Right cardiac atrium (tissue), 5 donors: Measurements from ENCODE around the gene RGS9BP. TPM values are rescaled to one million over a fixed set of nuclear protein-coding genes. Genes with fewer than 3 reads are reported as not detected.

Experiments
- ATAC-seq, 2 donors: fragments of 200-7000 bp; cut with Tn5 transposase; one replicate each; pipeline versions ENCODE4 v1.8.0 to v1.9.1; 2020; ENCODE audit warnings: moderate library complexity in 2 of 2, mild to moderate bottlenecking in 1 of 2
- DNase-seq, 3 donors: peaks; one replicate each; pipeline ENCODE4 v3.0.0-alpha.2; 2020
- H3K27ac ChIP-seq: one replicate; pipeline ENCODE4 v1.5.1; 2013; ENCODE audit warnings: mild to moderate bottlenecking, low read length, control low read depth, moderate library complexity
- H3K27me3 ChIP-seq: one replicate; pipeline ENCODE4 v1.6.1; 2013; ENCODE audit not compliant: control insufficient read depth, insufficient read depth
- H3K4me1 ChIP-seq: one replicate; pipeline ENCODE4 v1.6.1; 2013; ENCODE audit warnings: low read length; ENCODE audit not compliant: control insufficient read depth, insufficient read depth
- H3K4me3 ChIP-seq: one replicate; pipeline ENCODE4 v1.5.1; 2013; ENCODE audit warnings: low read length, control low read depth
- H3K9me3 ChIP-seq: one replicate; pipeline ENCODE4 v1.6.1; 2013; ENCODE audit warnings: low read length; ENCODE audit not compliant: control insufficient read depth
- WGBS: extraction: QIAGEN DNeasy Blood & Tissue Kit; methylation state at CpG from one replicate; pipeline ENCODE4 v1.1.7; 2013; 5-methylcytosine and 5-hydroxymethylcytosine counted together
- intact Hi-C, 4 donors: fragments of 100-400 bp; cut with DNase I; formaldehyde crosslinking; loops; one replicate each; pipeline versions ENCODE4 v1.11.0 to v1.14.0; 2022 to 2023
- polyA plus RNA-seq: library from polyadenylated mRNA; stranded (reverse); fragments of 200-250 nt; gene quantifications from one replicate; pipeline ENCODE4 v1.2.3, GENCODE V29; 2013
- total RNA-seq, 4 donors: library from RNA; stranded (reverse); fragmentation: NEBNext Ultra II Directional; extraction: Animal tissue kit (Norgen Biotek cat#: 25700); gene quantifications; one replicate each; pipeline ENCODE4 v1.2.1, GENCODE V29; 2021
- donor health status: healthy with polysubstance abuse.
- donor health status: DM: no; HTN: yes; CAD: no.
- donor health status: DM: no; HTN: no; CAD: no.
- donor health status: DM: no; HTN: yes; CAD: no; lungs with severe emphysema.
- donor health status: DM: yes; HTN: yes; CAD: no.

RGS9BP gene
- total and polyA plus RNA-seq, 5 donors = 1.2 to 6.6 (median 2.8) TPM

- no peaks in the 10 kb centered on the region for H3K27me3 ChIP-seq
- H3K4me1 ChIP-seq = peaks cover 4% of the 10 kb centered on the region
- 73% methylated on average over 14 of the region's 14 CpGs for WGBS
Observed at GRCh38 chr19:32671883-32672593, 3.6 kb upstream of the RGS9BP start.

GRCh38 chr19:32672841-32673240 lies 2.8 kb upstream of the RGS9BP start:
- H3K9me3 ChIP-seq = no peaks in the 10 kb centered on the region
- peaks cover 4% of the 10 kb centered on the region for H3K4me1 ChIP-seq
- intact Hi-C loops = no loop called here
- DNase-seq (no peak), ATAC-seq (no peak)
- 81% methylated on average over 3 of the region's 3 CpGs for WGBS
- H3K4me3 ChIP-seq = no peak overlapping the region
- no peaks in the 10 kb centered on the region for H3K27me3 ChIP-seq
- H3K27ac ChIP-seq = no peak overlapping the region

More at GRCh38 chr19:32671883-32672593, 3.6 kb upstream of the RGS9BP start:
- no peak for ATAC-seq
- intact Hi-C loops = no loop called here
- Histone ChIP-seq H3K27ac (no peak overlapping the region), H3K9me3 (no peaks in the 10 kb centered on the region), H3K4me3 (no peak overlapping the region)
- DNase-seq = no peak

- Histone ChIP-seq H3K4me1 (peaks cover 4% of the 10 kb centered on the region), H3K4me3 (no peak overlapping the region), H3K9me3 (no peaks in the 10 kb centered on the region), H3K27me3 (no peaks in the 10 kb centered on the region), H3K27ac (no peak overlapping the region)
- intact Hi-C loops = no loop called here
- DNase-seq (no peak), ATAC-seq (no peak)
- WGBS = 88% methylated on average over 10 of the region's 10 CpGs
Observed at GRCh38 chr19:32673573-32673972, 2.1 kb upstream of the RGS9BP start.

- Histone ChIP-seq H3K4me1 (peaks cover 4% of the 10 kb centered on the region), H3K27ac (no peak overlapping the region), H3K27me3 (no peaks in the 10 kb centered on the region), H3K9me3 (no peaks in the 10 kb centered on the region), H3K4me3 (peak overlapping the region; percentile 76)
- intact Hi-C loops = no loop called here
- ATAC-seq (no peak), DNase-seq (peak in 1 of 3 donors; percentile 55)
- WGBS = 1% methylated on average over 67 of the region's 67 CpGs
Observed at GRCh38 chr19:32674153-32674930, 1.3 kb upstream of the RGS9BP start.

- under 1% methylated on average over 75 of the region's 75 CpGs for WGBS
- H3K9me3 ChIP-seq = no peaks in the 10 kb centered on the region
- intact Hi-C loops = no loop called here
- peak; percentile 98 to 100 (median 99) for DNase-seq
- ATAC-seq = peak; percentile 97
- H3K4me3 ChIP-seq = peak within 1 kb of the TSS; percentile 76
- peak within 1 kb of the TSS; percentile 56 for H3K27ac ChIP-seq
- no peaks in the 10 kb centered on the region for H3K27me3 ChIP-seq
- peaks cover 4% of the 10 kb centered on the region for H3K4me1 ChIP-seq
Observed at GRCh38 chr19:32674931-32675719, 523 bp upstream of the RGS9BP start, which contains the start of gene ANKRD27. ANKRD27 (minus strand) TSS chr19:32675180; CDS start chr19:32659015, 16,165 bp downstream.

- Histone ChIP-seq H3K27me3 (no peaks in the 10 kb centered on the region), H3K27ac (no peak overlapping the region), H3K4me3 (peak overlapping the region; percentile 61), H3K9me3 (no peaks in the 10 kb centered on the region), H3K4me1 (peaks cover 4% of the 10 kb centered on the region)
- intact Hi-C loops = no loop called here
- ATAC-seq (no peak), DNase-seq (peak in 2 of 3 donors; percentile 63 to 69)
- WGBS = 2% methylated on average over 93 of the region's 93 CpGs
Observed at GRCh38 chr19:32676186-32676894, 692 bp downstream of the RGS9BP start.

GRCh38 chr19:32676895-32677359 lies 1.3 kb downstream of the RGS9BP start:
- no peak overlapping the region for H3K27ac ChIP-seq

GRCh38 chr19:32677657-32678056 lies 2.0 kb downstream of the RGS9BP start:
- WGBS = 53% methylated on average over 9 of the region's 9 CpGs
- intact Hi-C loops = no loop called here
- Histone ChIP-seq H3K4me1 (peaks cover 4% of the 10 kb centered on the region), H3K27me3 (no peaks in the 10 kb centered on the region), H3K4me3 (no peak overlapping the region), H3K27ac (no peak overlapping the region), H3K9me3 (no peaks in the 10 kb centered on the region)
- ATAC-seq (no peak), DNase-seq (no peak)

More at GRCh38 chr19:32676895-32677359, 1.3 kb downstream of the RGS9BP start:
- H3K9me3 ChIP-seq = no peaks in the 10 kb centered on the region
- no peak for DNase-seq
- intact Hi-C loops = no loop called here
- 22% methylated on average over 33 of the region's 33 CpGs for WGBS
- H3K4me1 ChIP-seq = peaks cover 4% of the 10 kb centered on the region
- ATAC-seq = no peak
- H3K4me3 ChIP-seq = no peak overlapping the region
- H3K27me3 ChIP-seq = no peaks in the 10 kb centered on the region

GRCh38 chr19:32680986-32681385 lies 5.3 kb downstream of the RGS9BP start:
- ATAC-seq (no peak), DNase-seq (no peak)
- WGBS = 76% methylated on average over 2 of the region's 2 CpGs
- Histone ChIP-seq H3K9me3 (no peaks in the 10 kb centered on the region), H3K27ac (no peak overlapping the region), H3K4me1 (no peaks in the 10 kb centered on the region), H3K27me3 (no peaks in the 10 kb centered on the region), H3K4me3 (no peak overlapping the region)
- intact Hi-C loops = no loop called here

GRCh38 chr19:32682317-32682716 lies 6.7 kb downstream of the RGS9BP start:
- intact Hi-C loops = no loop called here
- Histone ChIP-seq H3K4me1 (no peaks in the 10 kb centered on the region), H3K27me3 (no peaks in the 10 kb centered on the region), H3K9me3 (no peaks in the 10 kb centered on the region), H3K4me3 (no peak overlapping the region), H3K27ac (no peak overlapping the region)
- no peak for DNase-seq
- no peak for ATAC-seq
- 94% methylated on average over 4 of the region's 4 CpGs for WGBS
